GM15510 (cell line): ENCODE results near the gene RAPGEF4.

Source experiments
- POLR2A ChIP-seq: IDR thresholded peaks from 3 replicates; pipeline ENCODE4 v1.6.1; 2011; ENCODE audit warnings: borderline replicate concordance; ENCODE audit not compliant: insufficient read length; ENCODE audit errors: extremely low read depth

The RAPGEF4 gene

GRCh38 chr2:173053043-173053699 lies 317.5 kb downstream of the RAPGEF4 start:
- no peak for TF ChIP-seq POLR2A

GRCh38 chr2:173054466-173054865 lies 318.8 kb downstream of the RAPGEF4 start:
- TF ChIP-seq POLR2A = no peak

- no peak for TF ChIP-seq POLR2A
Observed at GRCh38 chr2:173056705-173057364, 321.2 kb downstream of the RAPGEF4 start.

- TF ChIP-seq POLR2A = no peak
Observed at GRCh38 chr2:173058097-173058496, 322.5 kb downstream of the RAPGEF4 start.

GRCh38 chr2:173058673-173059072 lies 323.0 kb downstream of the RAPGEF4 start:
- TF ChIP-seq POLR2A = no peak

GRCh38 chr2:173059292-173059691 lies 323.6 kb downstream of the RAPGEF4 start:
- TF ChIP-seq POLR2A = no peak

- TF ChIP-seq POLR2A = no peak
Observed at GRCh38 chr2:173059971-173060461, 324.4 kb downstream of the RAPGEF4 start.

- no peak for TF ChIP-seq POLR2A
Observed at GRCh38 chr2:173062801-173063200, 327.2 kb downstream of the RAPGEF4 start.

GRCh38 chr2:173064151-173064805 lies 328.6 kb downstream of the RAPGEF4 start:
- no peak for TF ChIP-seq POLR2A

- no peak for TF ChIP-seq POLR2A
Observed at GRCh38 chr2:173066887-173067676, 331.4 kb downstream of the RAPGEF4 start.

GRCh38 chr2:173075056-173075780 lies 339.6 kb downstream of the RAPGEF4 start:
- TF ChIP-seq POLR2A = no peak

- peak; percentile 36 for TF ChIP-seq POLR2A
Observed at GRCh38 chr2:173075781-173076580, 340.3 kb downstream of the RAPGEF4 start, which contains the start of gene MAP3K20. Gene MAP3K20 (plus strand): TSS chr2:173075846. CDS start chr2:173091032, 15,186 bp downstream.
